G401.6 (cell line): ENCODE data around the gene GRK2.
"Not testable (repeated sequence)": the region's sequence is repeated elsewhere in the genome, so short reads cannot be mapped to it uniquely, and the experiment has no call there.

Experiments
- FAIRE-seq: peaks from 2 replicates; lab custom pipeline; 2012; peaks lifted over from hg19 to GRCh38; lab: Jason Lieb, UNC

GRK2 gene

GRCh38 chr11:67315325-67315909 is 49.1 kb downstream of the GRK2 start:
- no peak for FAIRE-seq

DNA sequence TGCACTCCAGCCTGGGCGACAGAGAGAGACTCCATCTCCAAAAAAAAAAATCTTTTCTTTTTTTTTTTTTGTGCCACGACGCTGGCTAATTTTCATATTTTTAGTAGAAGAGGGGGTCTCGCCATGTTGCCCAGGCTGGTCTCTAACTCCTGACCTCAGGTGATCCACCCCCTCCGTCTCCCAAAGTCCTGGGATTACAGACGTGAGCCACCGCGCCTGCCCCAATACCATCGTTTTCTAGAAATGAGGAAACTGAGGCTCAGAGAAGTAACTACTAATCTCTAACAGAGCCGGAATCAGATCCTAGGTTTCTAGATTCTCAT is 50.6 kb downstream of the GRK2 start:
- no peak for FAIRE-seq

DNA sequence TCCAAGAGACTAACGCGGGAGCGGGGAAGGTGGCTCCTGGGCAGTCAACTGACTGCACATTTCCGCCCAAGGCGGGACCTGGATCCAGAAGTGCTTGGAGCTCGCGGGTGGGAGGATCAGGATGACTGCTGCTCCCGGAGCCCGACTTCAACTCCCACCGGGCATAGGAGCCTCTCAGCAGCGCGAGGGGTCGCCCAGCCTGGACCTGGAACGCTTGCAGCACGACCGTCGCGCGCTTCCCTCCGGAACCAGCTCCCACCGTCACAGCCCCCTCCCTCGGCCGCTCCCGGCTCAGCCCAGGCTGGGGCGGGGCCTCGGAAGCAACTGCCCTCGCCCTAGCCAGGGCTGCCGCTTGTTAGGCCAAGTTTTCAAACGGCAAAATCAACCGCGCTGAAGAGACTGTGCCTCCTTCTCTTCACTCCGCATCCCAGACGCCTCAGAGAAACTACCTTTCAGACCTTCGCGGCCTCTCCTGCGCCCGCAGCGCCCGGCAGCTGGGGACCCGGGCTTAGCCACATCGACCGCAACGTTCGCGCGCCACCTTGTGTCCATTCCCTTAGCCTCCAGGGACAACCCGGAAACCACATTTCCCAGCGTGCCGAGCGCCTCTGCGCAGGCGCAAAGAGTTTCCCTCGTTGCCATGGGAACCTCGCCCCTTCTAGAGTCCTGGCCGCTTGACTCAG is 51.1 kb downstream of the GRK2 start:
- peak; percentile 76 for FAIRE-seq

GRCh38 chr11:67317888-67318555 is 51.7 kb downstream of the GRK2 start:
- no peak for FAIRE-seq

DNA sequence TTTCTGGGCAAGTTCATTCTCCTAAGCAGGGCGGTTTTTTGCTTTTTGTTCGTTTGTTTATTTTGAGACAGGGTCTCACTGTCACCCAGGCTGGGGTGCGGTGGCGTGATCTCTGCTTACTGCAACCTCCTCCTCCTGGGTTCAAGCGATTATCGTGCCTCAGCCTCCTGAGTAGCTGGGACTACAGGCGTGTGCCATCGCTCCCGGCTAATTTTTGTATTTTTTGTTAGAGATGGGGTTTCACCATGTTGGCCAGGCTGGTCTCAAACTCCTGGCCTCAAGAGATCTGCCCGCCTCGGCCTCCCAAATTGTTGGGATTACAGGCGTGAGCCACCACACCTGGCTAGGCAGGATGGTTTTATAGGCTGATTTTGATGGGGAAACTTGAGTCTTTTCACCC is 52.6 kb downstream of the GRK2 start:
- FAIRE-seq, result not testable (repeated sequence)

GRCh38 chr11:67320011-67320410 is 53.7 kb downstream of the GRK2 start:
- no peak for FAIRE-seq

DNA sequence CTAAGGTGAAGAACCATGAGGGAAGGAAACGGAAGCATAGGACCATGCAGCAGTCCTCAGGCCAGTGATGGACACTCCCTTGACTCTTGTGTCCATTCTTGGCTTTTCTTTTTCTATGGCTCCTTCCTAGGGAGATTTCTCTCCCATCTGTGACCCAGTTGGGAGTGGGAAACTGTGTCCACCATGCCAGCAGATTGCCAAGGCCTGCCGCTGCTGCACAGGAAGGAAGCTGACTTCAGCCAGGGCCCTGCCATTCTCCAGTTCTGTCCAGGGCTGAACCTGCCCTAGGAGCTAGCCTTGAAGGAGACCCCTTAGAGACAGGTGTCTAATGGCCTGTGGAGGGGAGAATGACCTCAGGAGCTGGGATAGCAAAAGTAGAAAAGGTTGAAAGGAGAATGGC is 54.4 kb downstream of the GRK2 start:
- no peak for FAIRE-seq

DNA sequence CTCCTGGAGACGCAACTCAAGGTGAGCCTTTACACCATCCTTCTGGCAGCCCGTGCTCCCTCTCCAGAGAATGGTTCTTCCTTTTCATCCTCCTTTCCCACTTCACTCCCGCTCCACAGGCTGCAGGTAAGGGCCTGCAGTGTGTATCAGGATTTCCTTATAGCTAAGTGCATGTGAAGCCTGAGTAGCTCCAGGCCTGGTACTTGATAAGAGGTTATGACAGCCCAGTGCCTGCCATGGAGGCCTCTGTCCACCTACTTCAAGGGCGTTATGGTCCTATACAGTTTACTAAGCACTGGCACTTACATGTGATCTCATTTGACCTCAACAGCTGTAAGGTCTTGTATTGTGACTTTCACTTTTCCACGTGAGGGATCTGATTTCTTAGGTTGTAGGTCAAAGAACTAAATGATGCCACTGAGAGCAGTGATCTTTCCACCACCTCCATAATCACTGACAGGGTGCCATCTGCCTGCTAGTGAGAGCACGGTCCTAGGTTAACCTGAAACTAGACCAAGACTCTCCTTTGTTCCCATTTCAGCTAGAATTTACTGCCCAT is 55.1 kb downstream of the GRK2 start:
- no peak for FAIRE-seq

DNA sequence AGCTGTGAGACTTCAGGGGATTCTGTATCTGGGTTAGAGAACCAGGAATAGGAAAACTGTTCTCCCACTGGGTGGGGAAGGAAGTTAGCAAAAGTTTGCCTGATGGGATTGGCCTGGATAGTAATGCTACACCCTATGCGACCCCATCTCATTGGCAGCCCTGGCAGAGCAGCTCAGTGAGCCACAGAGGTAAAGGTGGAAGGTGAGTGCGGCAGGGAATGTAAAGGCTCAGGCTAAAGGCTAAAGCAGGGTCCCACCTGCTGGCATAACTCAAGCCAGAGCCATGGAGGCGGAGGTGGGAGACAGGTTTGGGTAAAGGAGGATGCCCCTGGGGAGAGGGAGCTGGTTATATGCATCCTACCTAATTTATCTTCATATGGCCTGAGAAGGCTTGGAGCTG is 55.8 kb downstream of the GRK2 start:
- no peak for FAIRE-seq

DNA sequence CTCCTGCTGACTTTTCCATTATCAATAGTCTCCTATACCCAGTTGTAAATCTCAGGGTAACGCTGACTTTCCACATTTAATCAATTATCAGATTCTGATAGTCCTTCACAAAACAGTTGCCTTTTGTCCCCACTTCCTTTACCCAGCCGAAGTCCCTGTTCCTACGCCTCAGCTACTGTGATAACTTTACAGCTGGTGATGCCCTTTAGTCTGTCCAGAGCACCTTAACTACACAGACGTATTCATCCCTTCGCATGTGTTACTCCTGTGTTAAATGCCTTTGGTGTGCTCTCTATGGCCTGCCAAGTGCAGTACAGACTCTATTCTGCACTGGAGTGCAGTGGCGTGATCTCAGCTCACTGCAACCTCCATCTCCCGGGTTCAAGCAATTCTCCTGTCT is 57.3 kb downstream of the GRK2 start:
- FAIRE-seq, result no peak

GRCh38 chr11:67332081-67332691 is 65.9 kb downstream of the GRK2 start:
- no peak for FAIRE-seq
